ENCODE data around the gene UMODL1. TPM values are rescaled to one million over a fixed set of nuclear protein-coding genes. Genes with fewer than 3 reads are reported as not detected.

Gene UMODL1
- total RNA-seq, 2 experiments from 2014 or later: not detected

DNA sequence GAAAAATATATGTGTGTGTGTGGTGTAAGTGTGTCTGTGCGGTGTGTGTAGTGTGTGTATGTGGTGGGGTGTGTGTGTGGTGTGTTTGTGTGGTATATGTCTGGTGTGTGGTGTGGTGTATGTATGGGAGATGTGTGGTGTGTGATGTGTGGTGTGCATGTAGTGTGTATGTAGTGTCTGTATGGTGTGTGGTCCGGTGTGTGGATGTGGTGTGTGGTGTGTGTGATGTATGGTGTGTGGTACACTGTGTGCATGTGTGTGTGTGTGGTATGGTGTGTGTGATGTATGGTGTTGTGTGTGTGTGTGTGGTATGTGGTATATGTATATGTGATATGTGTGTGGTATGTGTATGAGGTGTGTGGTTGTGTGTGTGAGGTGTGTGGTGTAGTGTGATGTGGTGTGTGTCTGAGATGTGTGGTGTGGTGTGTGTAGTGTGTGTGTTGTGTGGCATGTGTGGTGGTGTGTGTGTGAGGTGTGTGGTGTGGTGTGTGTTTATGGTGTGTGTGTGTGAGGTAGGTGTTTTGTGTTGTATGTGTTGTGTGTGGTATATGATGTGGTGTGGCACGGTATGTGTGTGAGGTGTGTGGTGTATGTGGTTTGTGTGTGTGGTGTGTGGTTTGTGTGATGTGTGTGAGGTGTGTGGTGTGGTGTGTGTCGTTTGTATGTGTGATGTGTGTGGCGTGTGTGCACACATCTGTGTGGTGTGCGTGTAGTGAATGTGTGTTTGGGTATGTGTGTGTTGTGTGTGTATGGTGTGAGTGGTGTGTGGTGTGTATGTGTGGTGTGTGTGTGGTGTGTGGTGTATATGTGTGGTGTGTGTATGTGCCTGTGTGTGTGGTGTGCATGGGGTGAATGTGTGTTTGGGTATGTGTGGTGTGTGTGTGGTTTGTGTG is 112.5 kb downstream of the UMODL1 start:
- Mint-ChIP-seq H3K4me3 (no peak overlapping the region), H3K4me1 (ENCODE audit: low read depth) (peaks cover 36% of the 10 kb centered on the region), H3K9me3 (ENCODE audit: insufficient read depth) (peaks cover 6% of the 10 kb centered on the region), H3K27ac (no peak overlapping the region), H3K27me3 (ENCODE audit: low read depth) (peaks cover 11% of the 10 kb centered on the region), H3K36me3 (ENCODE audit: low read depth) (peaks cover 19% of the 10 kb centered on the region)
- ATAC-seq: no peak
- no peak for DNase-seq
- ChIA-PET POLR2A (no interaction called here), CTCF (no interaction called here)

DNA sequence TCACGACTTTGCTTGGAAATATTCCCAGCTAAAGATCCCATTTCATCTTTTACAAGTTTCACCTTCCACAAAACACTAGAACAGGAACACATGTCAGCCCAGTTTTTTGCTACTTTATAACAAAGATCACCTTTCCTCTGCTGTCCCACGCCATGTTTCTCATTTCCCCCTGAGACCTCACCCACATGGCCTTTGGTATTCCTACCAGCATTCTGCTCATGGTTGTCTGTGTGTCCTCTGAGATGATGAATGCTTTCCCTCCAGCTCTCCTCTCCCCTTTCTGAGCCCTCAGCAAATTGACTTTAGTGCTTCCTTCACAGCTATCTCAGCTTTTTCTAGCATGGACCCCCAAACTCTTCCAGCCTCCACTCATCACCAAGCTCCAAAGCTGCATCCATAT is 115.5 kb downstream of the UMODL1 start:
- POLR2A ChIA-PET: no interaction called here

DNA sequence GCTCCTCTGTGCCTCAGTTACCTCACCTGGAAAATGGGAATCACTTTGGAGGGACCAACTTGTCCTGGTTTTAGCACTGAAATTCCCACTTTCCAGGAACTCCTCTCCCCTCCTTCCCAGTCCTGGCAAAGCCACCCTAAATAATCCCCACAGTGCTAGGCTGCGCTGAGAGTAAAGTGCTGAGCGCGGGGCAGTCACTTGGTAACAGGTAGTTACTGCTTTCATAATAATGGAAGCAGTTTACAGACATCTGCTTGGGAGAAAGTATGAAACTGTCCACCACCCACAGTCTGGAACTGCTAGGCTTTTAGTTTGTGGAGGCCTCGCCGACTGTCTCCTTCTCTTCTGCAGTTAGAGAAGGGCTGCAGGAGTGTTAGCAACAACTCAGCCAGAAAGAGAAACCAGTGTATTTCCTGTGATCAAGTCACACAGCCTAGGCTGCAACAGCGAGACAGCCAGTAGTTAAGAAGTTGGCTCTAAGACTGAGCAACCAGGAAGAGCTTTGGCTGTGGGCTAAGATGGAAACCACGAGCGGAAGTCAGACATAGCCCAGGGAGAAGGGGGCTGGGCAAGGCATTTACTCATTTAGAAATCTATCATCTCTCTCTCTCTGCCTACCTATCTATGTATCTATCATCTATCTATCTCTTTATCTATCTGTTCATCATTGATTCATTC is 117.0 kb downstream of the UMODL1 start:
- ChIA-PET POLR2A (interaction anchor here (0.5 to 4.6 kb wide), 16 partner anchors 9 to 762 kb away, joined by 3 to 31 read pairs (median 4); partner anchors contain the start of genes ABCG1 and MX1), CTCF (interaction anchor here (0.6 to 7.1 kb wide), 12 partner anchors 13 to 71 kb away, joined by 3 to 47 read pairs (median 14); partner anchors contain the start of gene ABCG1)
- Mint-ChIP-seq H3K27ac (peak overlapping the region; percentile 94), H3K27me3 (ENCODE audit: low read depth) (peaks cover 6% of the 10 kb centered on the region), H3K4me1 (ENCODE audit: low read depth) (peaks cover 76% of the 10 kb centered on the region), H3K9me3 (ENCODE audit: insufficient read depth) (peaks cover 6% of the 10 kb centered on the region), H3K4me3 (peak overlapping the region; percentile 53), H3K36me3 (ENCODE audit: low read depth) (peaks cover 24% of the 10 kb centered on the region)
- DNase-seq: peak; percentile 93
- ATAC-seq: peak; percentile 95

More for the DNA sequence above, 115.5 kb downstream of the UMODL1 start:
- CTCF ChIA-PET: interaction anchor here (1.3 to 7.1 kb wide), 4 partner anchors 17 to 72 kb away, joined by 3 to 47 read pairs (median 8); no protein-coding TSS in a partner anchor
- Mint-ChIP-seq H3K27ac (peak overlapping the region; percentile 70), H3K9me3 (ENCODE audit: insufficient read depth) (peaks cover 6% of the 10 kb centered on the region), H3K36me3 (ENCODE audit: low read depth) (peaks cover 24% of the 10 kb centered on the region), H3K27me3 (ENCODE audit: low read depth) (peaks cover 1% of the 10 kb centered on the region), H3K4me3 (no peak overlapping the region), H3K4me1 (ENCODE audit: low read depth) (peaks cover 64% of the 10 kb centered on the region)
- DNase-seq (no peak), ATAC-seq (no peak)

DNA sequence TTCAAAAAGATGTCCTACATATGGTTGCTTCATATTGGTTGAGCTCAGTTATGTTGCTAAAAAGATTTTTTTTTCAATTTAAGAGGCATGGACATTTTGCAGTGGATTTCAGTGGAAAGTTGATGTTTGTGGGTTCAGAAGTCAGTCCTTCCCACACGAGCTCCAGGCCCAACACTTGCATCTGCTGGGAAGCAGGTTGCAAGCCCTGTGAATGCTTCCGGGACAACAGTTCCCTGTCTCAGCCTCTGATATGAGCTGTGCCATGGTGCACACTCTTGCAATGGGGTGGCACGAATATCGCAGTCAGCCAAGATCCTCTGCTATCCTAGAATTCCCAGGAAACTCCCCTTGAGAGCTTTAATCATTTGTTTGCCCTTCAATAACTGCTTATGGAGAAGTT is 117.5 kb downstream of the UMODL1 start:
- peak overlapping the region; percentile 53 for H3K4me3 Mint-ChIP-seq
- H3K36me3 Mint-ChIP-seq (ENCODE audit: low read depth): peaks cover 24% of the 10 kb centered on the region
- ChIA-PET CTCF (interaction anchor here (0.6 to 7.1 kb wide), 13 partner anchors 13 to 71 kb away, joined by 3 to 47 read pairs (median 5); partner anchors contain the start of gene ABCG1), POLR2A (interaction anchor here (0.5 to 4.6 kb wide), 16 partner anchors 9 to 763 kb away, joined by 3 to 31 read pairs (median 4); partner anchors contain the start of genes ABCG1 and MX1)
- H3K4me1 Mint-ChIP-seq (ENCODE audit: low read depth): peaks cover 82% of the 10 kb centered on the region
- peaks cover 6% of the 10 kb centered on the region for H3K9me3 Mint-ChIP-seq (ENCODE audit: insufficient read depth)
- ATAC-seq (no peak), DNase-seq (no peak)
- peaks cover 8% of the 10 kb centered on the region for H3K27me3 Mint-ChIP-seq (ENCODE audit: low read depth)
- peak overlapping the region; percentile 94 for H3K27ac Mint-ChIP-seq

DNA sequence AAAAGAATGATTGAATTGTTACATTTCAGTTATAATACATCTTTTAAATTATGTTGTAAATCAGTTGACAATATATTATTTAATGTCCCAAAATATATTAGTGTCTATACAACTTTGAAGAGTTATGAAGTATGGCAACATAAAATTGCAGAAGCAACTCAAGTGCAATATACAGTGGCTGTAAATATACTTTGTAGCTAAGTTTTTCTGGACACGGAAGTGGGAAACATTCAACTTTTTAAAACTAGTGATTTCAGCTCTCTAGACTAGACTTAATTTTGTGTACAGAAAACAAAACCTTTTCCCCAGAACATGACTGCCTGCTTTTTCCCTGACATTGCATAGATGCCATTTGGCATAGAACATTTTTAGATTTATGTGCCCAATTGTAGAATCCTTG is 118.3 kb downstream of the UMODL1 start:
- peaks cover 6% of the 10 kb centered on the region for H3K9me3 Mint-ChIP-seq (ENCODE audit: insufficient read depth)
- no peak for ATAC-seq
- no peak for DNase-seq

DNA sequence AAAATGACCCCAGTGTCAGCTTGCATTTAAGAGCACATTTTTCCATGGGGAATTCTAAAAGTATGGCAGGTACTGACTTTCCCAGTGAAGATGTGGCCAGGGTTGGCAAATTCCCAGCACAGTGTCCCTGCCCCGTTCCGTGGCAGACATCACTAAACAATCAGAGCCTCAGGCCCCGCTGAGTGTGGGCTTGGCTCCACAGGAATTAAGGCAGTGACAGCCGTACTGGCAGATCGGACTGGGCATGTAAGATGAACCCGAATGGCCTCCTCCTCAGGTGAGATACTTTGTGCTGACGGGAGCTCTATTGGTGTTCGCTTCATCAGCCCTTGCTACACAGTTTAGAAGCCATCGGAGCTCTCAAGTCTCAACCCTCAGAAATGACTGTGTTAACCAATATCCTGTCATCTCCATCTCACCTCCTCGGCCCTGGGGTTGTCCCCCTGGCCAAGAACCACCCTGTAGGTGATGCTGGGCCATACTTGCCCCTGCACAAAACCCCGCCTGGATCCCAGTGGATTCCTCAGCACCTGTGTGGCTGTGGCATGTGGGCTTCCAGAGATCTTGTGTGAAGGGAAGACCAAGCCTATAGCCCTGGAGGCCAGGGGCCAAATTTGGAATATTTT is 118.9 kb downstream of the UMODL1 start:
- H3K4me3 Mint-ChIP-seq: no peak overlapping the region
- H3K4me1 Mint-ChIP-seq (ENCODE audit: low read depth): peaks cover 94% of the 10 kb centered on the region
- DNase-seq (peak; percentile 56), ATAC-seq (peak; percentile 11)
- H3K36me3 Mint-ChIP-seq (ENCODE audit: low read depth): peaks cover 24% of the 10 kb centered on the region
- peaks cover 6% of the 10 kb centered on the region for H3K9me3 Mint-ChIP-seq (ENCODE audit: insufficient read depth)
- peak overlapping the region; percentile 47 for H3K27ac Mint-ChIP-seq
- ChIA-PET CTCF (interaction anchor here (0.9 to 7.1 kb wide), 9 partner anchors 9 to 69 kb away, joined by 3 to 47 read pairs (median 23); partner anchors contain the start of gene ABCG1), POLR2A (interaction anchor here (1.5 to 4.6 kb wide), 4 partner anchors 30 to 215 kb away, joined by 3 to 31 read pairs (median 18); partner anchors contain the start of gene ABCG1)
- peaks cover 8% of the 10 kb centered on the region for H3K27me3 Mint-ChIP-seq (ENCODE audit: low read depth)

More for the DNA sequence above, 118.3 kb downstream of the UMODL1 start:
- POLR2A ChIA-PET: interaction anchor here (1.5 to 4.6 kb wide), 4 partner anchors 31 to 215 kb away, joined by 3 to 31 read pairs (median 18); partner anchors contain the start of gene ABCG1
- Mint-ChIP-seq H3K27me3 (ENCODE audit: low read depth) (peaks cover 8% of the 10 kb centered on the region), H3K4me1 (ENCODE audit: low read depth) (peaks cover 88% of the 10 kb centered on the region), H3K4me3 (no peak overlapping the region), H3K27ac (peak overlapping the region; percentile 27), H3K36me3 (ENCODE audit: low read depth) (peaks cover 24% of the 10 kb centered on the region)
- CTCF ChIA-PET: interaction anchor here (0.9 to 7.1 kb wide), 10 partner anchors 9 to 70 kb away, joined by 3 to 47 read pairs (median 22); partner anchors contain the start of gene ABCG1

DNA sequence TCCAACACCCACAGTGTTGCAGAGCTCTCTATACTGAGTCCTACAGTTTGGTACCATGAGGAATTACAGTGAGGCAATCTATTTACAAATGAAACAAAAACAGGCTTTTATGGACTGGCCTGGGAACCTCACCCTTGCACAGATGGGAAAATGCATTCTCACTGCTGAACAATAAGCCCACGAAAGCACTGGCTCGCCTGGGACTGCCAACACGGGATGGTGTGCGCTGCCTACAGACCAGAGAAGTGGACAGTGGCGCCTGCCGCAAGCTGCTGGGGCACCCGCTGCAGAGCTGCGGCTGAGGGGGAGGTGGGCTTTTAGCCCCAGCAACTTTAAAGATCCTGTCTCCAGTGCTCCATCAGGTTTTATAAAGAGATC is 119.4 kb downstream of the UMODL1 start:
- CTCF ChIA-PET: interaction anchor here (0.8 to 7.1 kb wide), 9 partner anchors 8 to 73 kb away, joined by 3 to 47 read pairs (median 23); partner anchors contain the start of gene ABCG1
- Mint-ChIP-seq H3K36me3 (ENCODE audit: low read depth) (peaks cover 22% of the 10 kb centered on the region), H3K27ac (no peak overlapping the region), H3K9me3 (ENCODE audit: insufficient read depth) (peaks cover 6% of the 10 kb centered on the region), H3K4me3 (no peak overlapping the region), H3K4me1 (ENCODE audit: low read depth) (peaks cover 97% of the 10 kb centered on the region), H3K27me3 (ENCODE audit: low read depth) (peaks cover 8% of the 10 kb centered on the region)
- no peak for ATAC-seq
- POLR2A ChIA-PET: interaction anchor here (1.5 to 4.6 kb wide), 5 partner anchors 30 to 214 kb away, joined by 3 to 31 read pairs (median 16); partner anchors contain the start of gene ABCG1
- no peak for DNase-seq

DNA sequence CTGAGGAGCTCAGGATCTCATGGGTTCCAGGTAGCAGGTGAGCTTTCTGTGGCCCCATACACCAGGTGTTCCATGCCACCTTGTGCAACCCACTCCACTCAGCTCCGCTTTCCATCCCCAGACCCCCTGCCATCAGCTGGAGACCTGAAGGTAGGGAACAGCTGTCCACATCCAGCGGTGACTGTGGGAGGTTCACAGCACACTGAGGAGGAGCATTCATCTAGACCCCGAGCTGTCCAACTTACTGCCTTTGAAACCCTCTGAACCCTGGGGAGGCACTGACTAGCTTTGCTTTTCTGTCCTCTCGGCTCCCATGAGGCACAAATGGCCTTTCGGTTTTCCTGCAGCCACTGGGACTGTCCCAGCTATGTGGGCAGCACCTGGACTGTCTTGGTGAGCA is 119.9 kb downstream of the UMODL1 start:
- peaks cover 10% of the 10 kb centered on the region for H3K27me3 Mint-ChIP-seq (ENCODE audit: low read depth)
- H3K9me3 Mint-ChIP-seq (ENCODE audit: insufficient read depth): peaks cover 5% of the 10 kb centered on the region
- ChIA-PET CTCF (interaction anchor here (0.8 to 7.1 kb wide), 8 partner anchors 9 to 74 kb away, joined by 3 to 47 read pairs (median 26); partner anchors contain the start of gene ABCG1), POLR2A (interaction anchor here (1.5 to 4.6 kb wide), 3 partner anchors 43 to 213 kb away, joined by 3 to 31 read pairs (median 15); no protein-coding TSS in a partner anchor)
- ATAC-seq: no peak
- DNase-seq: no peak
- peaks cover 95% of the 10 kb centered on the region for H3K4me1 Mint-ChIP-seq (ENCODE audit: low read depth)
- H3K4me3 Mint-ChIP-seq: no peak overlapping the region
- peaks cover 17% of the 10 kb centered on the region for H3K36me3 Mint-ChIP-seq (ENCODE audit: low read depth)
- no peak overlapping the region for H3K27ac Mint-ChIP-seq

DNA sequence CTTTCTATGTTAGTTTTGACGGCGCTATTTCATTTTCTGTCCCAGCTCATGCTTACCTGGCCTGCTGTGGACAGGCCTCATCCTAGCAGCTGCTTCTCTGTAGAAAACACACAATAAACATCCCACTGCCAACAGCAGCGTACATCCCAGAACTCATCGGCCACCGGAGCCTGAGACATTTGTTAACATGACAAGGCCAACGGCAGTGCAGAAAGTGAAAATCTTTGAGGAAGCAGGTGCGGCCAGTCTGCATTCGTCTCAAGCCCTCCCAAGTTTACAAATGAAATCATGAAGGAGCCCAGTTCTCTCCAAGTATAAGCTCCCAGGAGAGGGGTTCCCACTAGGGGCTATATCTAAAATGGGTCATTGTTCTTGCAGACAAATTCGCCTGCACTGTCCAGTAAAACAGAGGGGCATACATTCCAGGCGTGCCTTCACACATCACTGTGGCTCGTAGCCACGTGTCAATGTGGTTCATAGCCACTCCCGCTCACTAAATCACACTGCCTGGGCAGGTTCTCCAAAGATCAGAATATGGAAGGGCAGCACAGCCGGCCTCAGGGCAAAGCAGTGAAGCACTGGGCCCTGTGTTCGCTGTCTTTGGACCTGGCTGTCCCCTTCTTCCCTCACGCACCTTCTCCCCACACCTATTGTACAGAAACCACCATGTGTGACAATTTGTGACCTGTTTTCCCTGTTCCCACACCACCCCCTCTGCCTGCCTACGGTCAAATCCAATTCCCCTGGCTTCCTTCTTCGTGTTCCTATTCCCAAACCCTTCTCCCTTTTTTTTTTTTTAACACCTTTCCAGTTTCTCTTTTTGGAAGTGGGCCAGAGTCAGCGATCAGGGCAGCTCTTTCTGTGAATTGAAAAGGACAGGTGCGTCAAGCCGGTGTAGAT is 120.8 kb downstream of the UMODL1 start:
- DNase-seq: no peak
- Mint-ChIP-seq H3K9me3 (ENCODE audit: insufficient read depth) (no peaks in the 10 kb centered on the region), H3K36me3 (ENCODE audit: low read depth) (peaks cover 8% of the 10 kb centered on the region), H3K4me3 (no peak overlapping the region), H3K27ac (peak overlapping the region; percentile 45), H3K4me1 (ENCODE audit: low read depth) (peaks cover 87% of the 10 kb centered on the region), H3K27me3 (ENCODE audit: low read depth) (peaks cover 10% of the 10 kb centered on the region)
- POLR2A ChIA-PET: interaction anchor here (1.4 to 4.6 kb wide), 3 partner anchors 42 to 46 kb away, joined by 7 to 31 read pairs (median 15); no protein-coding TSS in a partner anchor
- no peak for ATAC-seq
- CTCF ChIA-PET: interaction anchor here (1.1 to 7.1 kb wide), 8 partner anchors 10 to 47 kb away, joined by 3 to 47 read pairs (median 15); partner anchors contain the start of gene ABCG1
